ENCODE results near the gene RPL4.

- no peak for TF ChIP-seq POLR2A (IDR thresholded peaks at IDR 0.05)
- TF ChIP-seq, protein P1, sequence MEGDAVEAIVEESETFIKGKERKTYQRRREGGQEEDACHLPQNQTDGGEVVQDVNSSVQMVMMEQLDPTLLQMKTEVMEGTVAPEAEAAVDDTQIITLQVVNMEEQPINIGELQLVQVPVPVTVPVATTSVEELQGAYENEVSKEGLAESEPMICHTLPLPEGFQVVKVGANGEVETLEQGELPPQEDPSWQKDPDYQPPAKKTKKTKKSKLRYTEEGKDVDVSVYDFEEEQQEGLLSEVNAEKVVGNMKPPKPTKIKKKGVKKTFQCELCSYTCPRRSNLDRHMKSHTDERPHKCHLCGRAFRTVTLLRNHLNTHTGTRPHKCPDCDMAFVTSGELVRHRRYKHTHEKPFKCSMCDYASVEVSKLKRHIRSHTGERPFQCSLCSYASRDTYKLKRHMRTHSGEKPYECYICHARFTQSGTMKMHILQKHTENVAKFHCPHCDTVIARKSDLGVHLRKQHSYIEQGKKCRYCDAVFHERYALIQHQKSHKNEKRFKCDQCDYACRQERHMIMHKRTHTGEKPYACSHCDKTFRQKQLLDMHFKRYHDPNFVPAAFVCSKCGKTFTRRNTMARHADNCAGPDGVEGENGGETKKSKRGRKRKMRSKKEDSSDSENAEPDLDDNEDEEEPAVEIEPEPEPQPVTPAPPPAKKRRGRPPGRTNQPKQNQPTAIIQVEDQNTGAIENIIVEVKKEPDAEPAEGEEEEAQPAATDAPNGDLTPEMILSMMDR (IDR thresholded peaks at IDR 0.05), result no peak
These were observed 19.3 kb upstream of the RPL4 start for GRCh38 chr15:66523926-66524325.

All from ovary (tissue), 3 donors.